HepG2 (cell line): ENCODE data around the gene PREX1. TPM values are rescaled to one million over a fixed set of nuclear protein-coding genes. Genes with fewer than 3 reads are reported as not detected.

Experiments
- ATAC-seq: fragments of 200-7000 bp; cut with Tn5 transposase; 3 replicates; pipeline ENCODE4 v1.9.1; 2020; ENCODE audit warnings: mild to moderate bottlenecking, moderate library complexity
- BruUV-seq: library from RNA; stranded (reverse); fragments of 400-500 nt; replicated peaks from 2 replicates; lab custom pipeline; 2021; lab: Mats Ljungman, UMichigan
- CTCF ChIA-PET: fragments of 300-600 bp; formaldehyde crosslinking; extraction: SDS; loops from one replicate; lab custom pipeline; 2021; ENCODE audit warnings: low total read pairs, inconsistent platforms, low intra/inter-chr PET ratio; lab: Yijun Ruan, JAX
- POLR2A ChIA-PET: fragments of 350-600 bp; sonication (Branson Sonifier 250); formaldehyde crosslinking; loops from one replicate; lab custom pipeline; 2020; ENCODE audit warnings: antibody characterized with exemption, inconsistent platforms; lab: Yijun Ruan, JAX
- DNase-seq: peaks from one replicate; pipeline ENCODE4 v3.0.0-alpha.2; 2015; ENCODE audit warnings: low spot score
- FAIRE-seq: peaks from 3 replicates; lab custom pipeline; 2011; peaks lifted over from hg19 to GRCh38; lab: Jason Lieb, UNC
- H2AFZ ChIP-seq: one replicate; pipeline ENCODE4 v1.6.1; 2011; ENCODE audit warnings: low read length, inconsistent platforms
- H3K27ac ChIP-seq: fragments of 300-600 bp; 3 replicates; pipeline ENCODE4 v1.8.0; 2011; ENCODE audit warnings: mixed run types, mild to moderate bottlenecking, mixed read lengths, low read length, inconsistent platforms; ENCODE audit not compliant: insufficient read depth; ENCODE audit errors: extremely low read length
- H3K27me3 ChIP-seq, 2 experiments: fragments of 200-600 bp in 1 of 2; 2 replicates in 1 of 2; 3 replicates in 1 of 2; pipeline versions ENCODE4 v1.6.0 to v1.8.0; 2011; ENCODE audit warnings: low read length in 2 of 2, mild to moderate bottlenecking in 2 of 2, moderate library complexity in 2 of 2, inconsistent platforms in 1 of 2; ENCODE audit not compliant: insufficient read depth in 2 of 2, control insufficient read depth in 1 of 2
- H3K36me3 ChIP-seq, 2 experiments: fragments of 200-600 bp in 1 of 2; replicated peaks in 1 of 2; 2 replicates in 1 of 2; 3 replicates in 1 of 2; pipeline versions ENCODE4 v1.5.1 to v1.8.0; 2011; ENCODE audit warnings: low read length in 2 of 2, inconsistent platforms in 1 of 2; ENCODE audit not compliant: insufficient read depth in 2 of 2, control insufficient read depth in 1 of 2
- H3K4me1 ChIP-seq: 2 replicates; pipeline ENCODE4 v1.5.1; 2012; ENCODE audit warnings: low read length, inconsistent platforms; ENCODE audit not compliant: insufficient read depth
- H3K4me2 ChIP-seq: 2 replicates; pipeline ENCODE4 v1.6.0; 2011; ENCODE audit warnings: low read depth, low read length, inconsistent platforms
- H3K4me3 ChIP-seq, 3 experiments: fragments of 200-600 bp in 1 of 3; sonication (generic), shearing (Covaris generic) in 1 of 3; replicated peaks in 1 of 3; 2 replicates each; pipeline ENCODE4 v1.5.1; 2011 to 2016; ENCODE audit warnings: low read length in 3 of 3, inconsistent platforms in 2 of 3, low read depth in 2 of 3, mild to moderate bottlenecking in 2 of 3, control low read depth in 1 of 3, mixed read lengths in 1 of 3; ENCODE audit not compliant: insufficient read depth in 1 of 3
- H3K79me2 ChIP-seq: one replicate; pipeline ENCODE4 v1.6.1; 2011; ENCODE audit warnings: low read length, inconsistent platforms; ENCODE audit not compliant: insufficient read depth
- H3K9ac ChIP-seq: 2 replicates; pipeline ENCODE4 v1.6.0; 2011; ENCODE audit warnings: mild to moderate bottlenecking, low read depth, low read length, inconsistent platforms; ENCODE audit not compliant: insufficient read depth
- H3K9me3 ChIP-seq: 2 replicates; pipeline ENCODE4 v1.5.1; 2012; ENCODE audit warnings: mild to moderate bottlenecking, low read length
- H4K20me1 ChIP-seq: 2 replicates; pipeline ENCODE4 v1.6.0; 2011; ENCODE audit warnings: inconsistent platforms, mild to moderate bottlenecking, low read length, moderate library complexity; ENCODE audit not compliant: insufficient read depth
- AGO2 ChIP-seq: fragments of 200-400 bp; formaldehyde crosslinking; optimal IDR thresholded peaks from 2 replicates; pipeline ENCODE3; 2017; ENCODE audit warnings: mild to moderate bottlenecking, low read depth, low read length, moderate library complexity
- BRF2 ChIP-seq: sonication (generic); formaldehyde crosslinking; IDR thresholded peaks from 2 replicates; pipeline ENCODE4 v1.8.1; 2022; ENCODE audit warnings: mild to moderate bottlenecking, missing genetic modification reagents
- CHD2 ChIP-seq: IDR thresholded peaks from 2 replicates; pipeline ENCODE4 v1.6.1; 2011; ENCODE audit warnings: low read depth, low read length, improper control_type of control experiment
- CREBL2 ChIP-seq: sonication (generic); formaldehyde crosslinking; IDR thresholded peaks from 2 replicates; pipeline ENCODE4 v1.8.1; 2023; ENCODE audit warnings: missing genetic modification reagents, mild to moderate bottlenecking, borderline replicate concordance
- ELF1 ChIP-seq: sonication (generic); formaldehyde crosslinking; IDR thresholded peaks from 2 replicates; pipeline ENCODE4 v1.4.0; 2020; ENCODE audit warnings: missing genetic modification reagents
- NR2F2 ChIP-seq: IDR thresholded peaks from 2 replicates; pipeline ENCODE4 v1.6.1; 2012; ENCODE audit warnings: low read depth, inconsistent platforms, borderline replicate concordance
- PRDM10 ChIP-seq: sonication (generic); formaldehyde crosslinking; IDR thresholded peaks from 2 replicates; pipeline ENCODE4 v1.4.0; 2020; ENCODE audit warnings: low read depth, missing genetic modification reagents
- SMAD9 ChIP-seq: sonication (generic); formaldehyde crosslinking; IDR thresholded peaks from 2 replicates; pipeline ENCODE4 v1.5.1; 2020; ENCODE audit warnings: mild to moderate bottlenecking, missing genetic modification reagents
- ZBTB44 ChIP-seq: sonication (generic); formaldehyde crosslinking; IDR thresholded peaks from 2 replicates; pipeline ENCODE4 v1.4.0; 2020; ENCODE audit warnings: missing genetic modification reagents
- ZNF160 ChIP-seq: sonication (generic); formaldehyde crosslinking; IDR thresholded peaks from 2 replicates; pipeline ENCODE4 v1.8.0; 2022; ENCODE audit warnings: mild to moderate bottlenecking, inconsistent platforms, missing genetic modification reagents
- WGBS: methylation state at CpG from one replicate; pipeline ENCODE4 v1.1.6; 2017; ENCODE audit warnings: low lambda C conversion rate; 5-methylcytosine and 5-hydroxymethylcytosine counted together
- in situ Hi-C: cut with HindIII; loops from 2 replicates; pipeline ENCODE4 v1.10.0; 2017; ENCODE audit warnings: low pct_unique_long_range_greater_than_20kb; ENCODE audit not compliant: extremely low pct_ligation_motif_present
- intact Hi-C: fragments of 100-400 bp; cut with micrococcal nuclease; formaldehyde crosslinking; loops from one replicate; pipeline ENCODE4 v1.10.0; 2022; ENCODE audit not compliant: unreplicated experiment
- polyA plus RNA-seq, 8 experiments: library from polyadenylated mRNA; depleted of rRNA in 3 of 8; stranded (reverse) in 7 of 8; unstranded in 1 of 8; fragments of >200 nt; fragmentation: Illumina TruSeq in 4 of 8; extraction: Trizol in 4 of 8; gene quantifications; 2 replicates each; pipeline versions ENCODE4 v1.2.1 to v1.2.3, GENCODE V29; 2011 to 2016; ENCODE audit warnings: low read depth in 4 of 8, missing spikeins in 1 of 8, mixed read lengths in 1 of 8; ENCODE audit not compliant: insufficient read depth in 1 of 8
- total RNA-seq, 5 experiments: library from RNA; depleted of rRNA; stranded (reverse); fragments of >200 nt; fragmentation: Illumina TruSeq; extraction: Trizol; gene quantifications; 2 replicates each; pipeline ENCODE4 v1.2.3, GENCODE V29; 2016; ENCODE audit warnings: low read depth in 1 of 5
- TF ChIP-seq, protein P1 (sequence below): sonication (generic); formaldehyde crosslinking; conservative IDR thresholded peaks from 2 replicates; pipeline ENCODE4 v1.4.0; 2020; ENCODE audit warnings: mild to moderate bottlenecking, missing genetic modification reagents, moderate library complexity

Gene PREX1
- total and polyA plus RNA-seq, 2 of the 13 experiments (the other 11 are each of a cell fraction or from before 2014, with no cell fraction given), result 0.02 to 0.04 TPM

GRCh38 chr20:48592107-48592940, 235.5 kb downstream of the PREX1 start:
- no peak overlapping the region for H2AFZ ChIP-seq
- peaks cover 5% of the 10 kb centered on the region for H3K4me1 ChIP-seq
- DNase-seq (no peak), ATAC-seq (no peak), FAIRE-seq (no peak)
- H3K79me2 ChIP-seq, result no peaks in the 10 kb centered on the region
- ChIA-PET POLR2A (no interaction called here), CTCF (no interaction called here)
- no peaks in the 10 kb centered on the region for H3K36me3 ChIP-seq
- H3K27ac ChIP-seq, result no peak overlapping the region
- intact Hi-C loops, result no loop called here
- in situ Hi-C loops, result no loop called here
- H4K20me1 ChIP-seq, result no peaks in the 10 kb centered on the region
- peaks cover 0 to 6% of the 10 kb centered on the region in 2 experiments; a peak in 1 of 5 replicates for H3K27me3 ChIP-seq
- H3K4me3 ChIP-seq, result no peak overlapping the region
- H3K4me2 ChIP-seq, result no peak overlapping the region
- BruUV-seq, result no TSS peak
- no peak overlapping the region for H3K9ac ChIP-seq
- 45% methylated on average over 8 of the region's 8 CpGs for WGBS
- H3K9me3 ChIP-seq, result no peaks in the 10 kb centered on the region
- TF ChIP-seq AGO2, result no peak
- no peak for TF ChIP-seq SMAD9 (CRISPR knock-in tag)
- TF ChIP-seq, protein P1, sequence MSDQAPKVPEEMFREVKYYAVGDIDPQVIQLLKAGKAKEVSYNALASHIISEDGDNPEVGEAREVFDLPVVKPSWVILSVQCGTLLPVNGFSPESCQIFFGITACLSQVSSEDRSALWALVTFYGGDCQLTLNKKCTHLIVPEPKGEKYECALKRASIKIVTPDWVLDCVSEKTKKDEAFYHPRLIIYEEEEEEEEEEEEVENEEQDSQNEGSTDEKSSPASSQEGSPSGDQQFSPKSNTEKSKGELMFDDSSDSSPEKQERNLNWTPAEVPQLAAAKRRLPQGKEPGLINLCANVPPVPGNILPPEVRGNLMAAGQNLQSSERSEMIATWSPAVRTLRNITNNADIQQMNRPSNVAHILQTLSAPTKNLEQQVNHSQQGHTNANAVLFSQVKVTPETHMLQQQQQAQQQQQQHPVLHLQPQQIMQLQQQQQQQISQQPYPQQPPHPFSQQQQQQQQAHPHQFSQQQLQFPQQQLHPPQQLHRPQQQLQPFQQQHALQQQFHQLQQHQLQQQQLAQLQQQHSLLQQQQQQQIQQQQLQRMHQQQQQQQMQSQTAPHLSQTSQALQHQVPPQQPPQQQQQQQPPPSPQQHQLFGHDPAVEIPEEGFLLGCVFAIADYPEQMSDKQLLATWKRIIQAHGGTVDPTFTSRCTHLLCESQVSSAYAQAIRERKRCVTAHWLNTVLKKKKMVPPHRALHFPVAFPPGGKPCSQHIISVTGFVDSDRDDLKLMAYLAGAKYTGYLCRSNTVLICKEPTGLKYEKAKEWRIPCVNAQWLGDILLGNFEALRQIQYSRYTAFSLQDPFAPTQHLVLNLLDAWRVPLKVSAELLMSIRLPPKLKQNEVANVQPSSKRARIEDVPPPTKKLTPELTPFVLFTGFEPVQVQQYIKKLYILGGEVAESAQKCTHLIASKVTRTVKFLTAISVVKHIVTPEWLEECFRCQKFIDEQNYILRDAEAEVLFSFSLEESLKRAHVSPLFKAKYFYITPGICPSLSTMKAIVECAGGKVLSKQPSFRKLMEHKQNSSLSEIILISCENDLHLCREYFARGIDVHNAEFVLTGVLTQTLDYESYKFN (CRISPR knock-in tag), result no peak
- TF ChIP-seq CHD2, result no peak
- TF ChIP-seq BRF2 (CRISPR knock-in tag), result no peak
- TF ChIP-seq NR2F2, result no peak
- TF ChIP-seq CREBL2, result no peak
- no peak for TF ChIP-seq ZBTB44 (CRISPR knock-in tag)
- TF ChIP-seq ZNF160 (CRISPR knock-in tag), result no peak
- no peak for TF ChIP-seq ELF1 (CRISPR knock-in tag)
- no peak for TF ChIP-seq PRDM10 (CRISPR knock-in tag)
